ENCODE data around the gene STAG1.
"Not testable (repeated sequence)": the region's sequence is repeated elsewhere in the genome, so short reads cannot be mapped to it uniquely, and the experiment has no call there.

Gene STAG1

DNA sequence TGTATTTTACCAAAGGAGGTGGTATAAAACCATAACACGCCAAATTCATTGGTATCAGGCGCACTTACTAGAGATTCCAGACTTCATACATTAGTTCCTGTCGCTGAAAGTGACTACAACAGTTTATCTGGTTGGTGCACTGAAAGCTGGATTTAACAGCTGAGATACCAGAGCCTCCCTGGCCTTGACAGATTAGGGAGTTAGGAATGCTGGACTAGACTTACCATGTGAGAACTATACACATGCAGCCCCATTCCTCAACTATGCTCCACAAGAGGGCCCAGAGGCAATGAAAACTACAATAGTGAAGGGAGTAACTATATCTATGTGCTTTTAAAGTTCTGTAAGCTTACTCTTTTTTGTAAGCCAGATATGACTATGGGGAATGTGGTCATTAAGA is 174.4 kb downstream of the STAG1 start:
- DNase-seq: no peak

DNA sequence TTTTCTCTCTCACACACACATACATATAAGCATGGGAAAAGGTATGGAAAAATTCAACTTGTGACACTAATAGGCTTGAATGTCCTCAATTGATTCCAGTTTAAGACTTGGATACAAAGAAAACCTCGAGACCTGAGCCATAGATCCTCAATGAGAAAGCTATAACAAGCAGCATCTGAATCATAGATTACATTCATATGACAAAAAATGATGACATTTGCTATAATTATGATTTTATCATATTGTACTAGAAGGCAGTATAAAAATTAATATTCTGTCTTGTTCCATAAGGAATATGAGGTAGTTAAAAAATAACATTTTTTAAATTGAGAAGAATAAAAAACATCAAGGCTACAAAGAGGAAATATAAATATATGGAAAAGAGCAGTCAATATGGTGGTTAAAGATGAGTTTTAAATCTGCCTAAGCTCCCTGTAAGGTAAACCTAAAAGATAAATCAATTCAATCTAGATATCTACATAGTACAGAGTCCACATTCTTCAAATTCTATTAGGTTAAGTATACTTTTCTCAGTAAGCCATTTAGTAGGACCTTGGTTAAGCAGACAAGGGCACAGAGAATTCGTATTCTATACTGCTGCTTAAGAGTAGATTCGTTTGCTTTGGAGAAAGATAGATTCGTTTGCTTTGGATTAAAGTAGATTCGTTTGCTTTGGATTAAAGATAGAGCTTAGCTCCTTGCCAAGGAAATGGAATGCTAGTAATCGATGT is 175.7 kb downstream of the STAG1 start:
- no peak for DNase-seq

DNA sequence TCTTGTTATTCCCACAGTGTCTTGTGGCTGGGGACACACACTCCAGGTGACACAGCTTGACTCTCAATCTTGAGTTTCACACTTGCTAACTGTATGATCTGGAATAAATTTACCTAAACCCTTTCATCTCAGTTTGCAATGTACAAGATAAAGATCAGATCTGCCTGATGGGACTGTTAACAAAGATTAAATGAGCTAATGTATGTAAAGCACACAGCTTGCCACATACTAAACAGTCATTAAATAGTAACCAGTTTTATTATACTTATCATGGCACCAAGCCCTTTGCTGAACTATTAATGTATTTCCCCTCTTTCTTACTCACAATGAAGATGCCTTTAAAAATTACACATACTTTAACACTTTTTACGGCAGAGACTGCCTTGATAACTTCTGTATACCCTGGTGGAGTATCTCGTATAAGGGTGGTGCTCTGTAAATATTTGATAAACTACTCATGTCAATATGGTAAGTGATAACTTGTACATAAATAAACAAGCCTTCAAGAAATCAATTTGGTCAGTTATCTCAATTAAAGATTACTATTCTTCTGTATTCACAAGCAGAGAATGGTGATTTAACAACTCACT is 184.5 kb downstream of the STAG1 start:
- no peak for DNase-seq

DNA sequence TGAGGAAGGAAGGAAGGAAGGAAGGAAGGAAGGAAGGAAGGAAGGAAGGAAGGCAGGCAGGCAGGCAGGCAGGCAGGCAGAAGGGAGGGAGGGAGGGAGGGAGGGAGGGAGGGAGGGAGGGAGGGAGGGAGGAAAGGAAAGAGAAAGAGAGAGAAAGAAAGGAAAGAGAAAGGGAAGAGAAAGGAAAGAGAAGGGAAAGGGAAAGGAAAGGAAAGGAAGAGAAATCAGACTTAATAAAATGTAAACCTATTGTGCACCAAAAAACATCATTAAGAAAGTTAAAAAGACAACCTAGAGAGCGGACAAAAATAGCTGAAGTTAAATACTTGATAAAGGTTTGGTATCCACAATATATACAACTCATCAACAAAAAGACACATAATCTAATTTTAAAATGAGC is 187.2 kb downstream of the STAG1 start:
- DNase-seq: not testable (repeated sequence)

DNA sequence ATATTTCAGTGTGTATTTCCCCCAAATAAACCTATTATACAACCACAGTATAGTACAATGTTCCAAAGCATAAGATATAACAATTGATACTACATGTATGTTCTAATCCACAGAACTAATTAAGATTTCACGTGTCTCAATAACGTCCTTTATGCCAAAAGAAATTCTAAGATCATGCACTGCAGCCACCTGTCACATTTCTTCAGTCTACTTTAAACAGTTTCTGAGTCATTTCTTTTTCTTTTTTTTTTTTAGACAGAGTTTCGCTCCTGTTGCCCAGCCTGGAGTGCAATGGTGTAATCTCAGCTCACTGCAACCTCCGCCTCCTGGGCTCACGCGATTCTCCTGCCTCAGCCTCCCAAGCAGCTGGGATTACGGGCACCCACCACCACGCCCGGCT is 190.2 kb downstream of the STAG1 start:
- no peak for DNase-seq

DNA sequence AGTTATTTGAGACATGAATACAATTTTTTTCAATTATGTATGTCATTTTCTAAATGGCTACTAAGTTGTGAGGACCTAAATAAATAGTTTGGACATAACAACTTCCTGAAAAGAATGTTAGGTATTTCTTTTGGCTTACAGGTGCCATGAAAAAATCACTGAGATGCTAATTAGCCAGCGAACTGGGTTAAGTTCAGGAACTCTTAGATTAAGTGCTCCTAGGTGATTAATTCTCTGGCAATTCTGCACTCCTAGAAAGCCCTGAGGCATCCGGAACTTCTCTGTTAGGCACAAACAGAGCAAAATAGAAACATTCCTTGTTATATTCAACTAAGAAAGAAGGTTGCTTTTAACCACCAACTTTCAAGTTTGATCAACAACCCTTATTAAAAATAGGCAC is 192.3 kb downstream of the STAG1 start:
- DNase-seq: no peak

DNA sequence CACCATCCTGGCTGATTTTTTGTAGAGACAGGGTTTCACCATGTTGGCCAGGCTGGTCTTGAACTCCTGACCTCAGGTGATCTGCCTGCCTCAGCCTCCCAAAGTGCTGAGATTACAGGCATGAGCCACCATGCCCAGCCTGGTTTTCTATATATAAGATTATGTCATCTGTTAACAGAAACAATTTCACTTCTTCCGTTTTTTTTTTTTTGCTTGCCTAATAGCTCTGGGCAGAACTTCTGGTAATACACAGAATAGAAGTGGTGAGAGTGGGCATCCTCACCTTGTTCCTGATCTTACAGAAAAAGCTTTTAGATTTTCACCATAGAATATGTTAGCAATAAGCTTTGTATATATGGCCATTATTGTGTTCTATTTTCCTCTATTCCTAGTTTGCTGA is 202.7 kb downstream of the STAG1 start:
- not testable (repeated sequence) for DNase-seq

DNA sequence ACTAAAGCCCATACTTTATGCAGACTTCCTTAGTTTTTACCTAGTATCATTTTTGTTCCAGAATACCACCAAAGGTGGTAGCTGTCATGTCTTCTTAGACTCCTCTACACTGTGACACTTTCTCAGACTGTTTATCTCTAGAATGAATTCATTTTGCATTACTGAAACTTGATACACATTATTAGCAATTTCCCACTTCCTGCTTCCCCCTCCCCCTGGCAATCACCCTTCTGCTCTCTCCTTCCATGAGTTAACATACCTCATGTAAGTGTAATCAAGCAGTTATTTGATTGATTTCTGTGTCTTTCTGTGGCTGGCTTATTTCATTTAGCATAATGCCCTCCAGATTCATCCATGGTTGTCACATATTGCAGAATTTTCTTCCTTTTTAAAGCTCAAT is 204.9 kb downstream of the STAG1 start:
- peak; percentile 65 for DNase-seq

DNA sequence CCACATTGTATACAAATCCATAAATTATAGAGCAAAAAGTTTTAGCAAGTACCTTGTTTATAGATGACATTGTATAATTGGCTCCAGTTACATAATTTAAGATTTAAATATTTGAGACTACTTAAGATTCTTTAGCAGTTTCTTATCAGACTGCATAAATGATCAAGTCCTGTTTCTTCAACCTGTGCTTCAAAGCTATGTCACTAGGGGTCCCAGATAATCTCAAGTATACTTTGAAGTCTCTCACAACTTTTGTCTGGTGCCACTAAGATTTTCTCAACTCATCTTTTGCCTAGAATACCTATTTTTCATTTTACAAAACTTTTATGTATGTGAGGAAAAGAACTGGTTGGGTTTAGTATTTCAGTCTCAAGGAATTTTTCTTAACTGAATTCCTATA is 205.5 kb downstream of the STAG1 start:
- peak; percentile 47 for DNase-seq

DNA sequence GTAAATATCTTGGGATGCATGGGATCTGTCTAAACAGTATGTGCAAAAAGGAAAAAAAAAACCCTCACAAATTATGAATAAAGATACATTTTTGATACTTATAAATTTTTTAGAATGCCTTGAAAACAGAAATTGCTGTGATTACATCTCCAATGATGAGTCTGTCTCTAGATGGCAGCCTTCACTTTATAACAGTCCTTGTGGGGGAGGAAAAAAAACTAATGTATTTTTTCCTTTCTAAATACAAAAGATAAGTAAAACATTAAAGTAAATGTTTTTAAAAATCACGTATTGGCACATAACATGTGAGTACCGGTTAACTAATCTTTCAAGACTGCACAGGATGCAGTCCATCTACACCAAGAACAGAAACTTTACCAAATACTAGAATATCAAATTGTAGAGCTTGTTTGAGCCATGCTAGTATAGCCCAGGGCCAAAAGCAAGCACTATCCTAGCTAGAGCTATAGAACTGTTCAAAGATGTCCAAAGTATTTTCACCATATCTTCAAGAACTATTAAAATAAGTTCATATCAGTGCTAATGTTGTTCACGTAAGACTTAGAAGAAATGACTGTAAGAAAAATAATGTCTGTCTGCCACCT is 206.4 kb downstream of the STAG1 start:
- peak; percentile 39 for DNase-seq

DNA sequence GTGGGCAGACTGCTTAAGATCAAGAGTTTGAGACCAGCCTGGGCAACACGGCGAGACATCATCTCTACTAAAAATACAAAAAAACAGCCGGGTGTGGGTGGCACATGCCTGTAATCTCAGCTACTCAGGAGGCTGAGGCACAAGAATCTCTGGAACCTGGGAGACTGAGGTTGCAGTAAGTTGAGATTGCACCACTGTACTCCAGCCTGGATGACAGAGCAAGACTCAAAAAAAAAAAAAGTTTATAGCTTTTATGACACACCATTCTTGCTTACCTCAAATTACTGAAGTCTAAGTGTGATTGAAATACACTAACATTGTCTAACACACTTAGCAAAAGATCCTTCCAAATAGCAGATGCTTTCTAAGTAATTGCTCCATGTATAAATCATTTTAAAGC is 207.6 kb downstream of the STAG1 start:
- DNase-seq: peak; percentile 26

DNA sequence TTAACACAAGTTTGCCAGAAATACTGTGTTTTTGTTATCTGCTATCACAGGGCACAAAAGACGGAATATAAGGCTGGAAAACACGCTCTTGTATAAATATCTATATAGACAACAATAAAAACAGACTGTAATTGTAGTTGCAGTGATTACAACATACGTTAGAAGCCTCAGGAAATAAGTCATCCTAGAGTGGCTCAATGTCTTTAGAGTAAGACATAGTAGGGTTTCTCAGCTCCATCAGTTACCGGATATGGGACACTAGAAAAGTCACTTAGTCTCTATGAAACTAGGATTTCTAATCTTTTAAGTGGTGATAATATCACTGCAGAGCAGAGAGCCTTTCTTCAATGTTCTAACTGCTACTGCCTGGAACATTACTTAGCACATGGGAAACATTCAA is 208.8 kb downstream of the STAG1 start:
- DNase-seq: peak; percentile 79

DNA sequence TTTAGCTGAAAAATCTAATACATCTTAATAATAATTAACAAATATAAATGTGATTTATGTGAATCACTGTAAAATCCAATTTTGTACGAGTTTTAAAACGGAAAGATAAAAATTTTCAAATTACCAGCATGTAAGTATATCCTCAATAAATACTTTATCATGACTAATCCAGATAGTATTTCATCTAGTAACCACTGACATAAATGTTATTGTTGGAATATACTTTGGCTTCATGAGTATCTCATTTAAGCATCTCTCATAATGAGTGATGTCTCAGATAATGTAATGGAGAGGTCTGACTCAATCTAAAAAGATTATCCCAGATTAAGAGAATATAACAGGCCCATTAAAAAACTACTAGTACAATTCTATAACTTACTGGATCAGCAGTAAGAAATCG is 216.3 kb downstream of the STAG1 start:
- peak; percentile 82 for DNase-seq

DNA sequence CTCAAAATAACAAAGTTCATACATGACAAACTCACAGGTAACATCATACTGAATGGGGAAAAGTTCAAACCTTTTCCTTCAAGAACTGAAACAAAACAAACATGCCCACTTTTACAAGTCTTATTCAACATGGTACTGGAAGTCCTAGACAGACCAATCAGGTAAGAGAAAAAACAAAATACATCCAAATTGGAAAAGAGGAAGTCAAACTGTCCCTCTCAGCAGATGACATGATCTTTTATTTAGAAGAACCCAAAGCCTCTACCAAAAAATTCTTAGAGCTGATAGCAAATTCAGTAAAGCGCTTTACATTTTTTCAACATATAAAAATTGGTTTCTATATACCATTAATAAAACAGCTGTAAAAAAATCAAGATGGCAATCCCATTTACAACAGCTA is 219.4 kb downstream of the STAG1 start:
- no peak for DNase-seq

DNA sequence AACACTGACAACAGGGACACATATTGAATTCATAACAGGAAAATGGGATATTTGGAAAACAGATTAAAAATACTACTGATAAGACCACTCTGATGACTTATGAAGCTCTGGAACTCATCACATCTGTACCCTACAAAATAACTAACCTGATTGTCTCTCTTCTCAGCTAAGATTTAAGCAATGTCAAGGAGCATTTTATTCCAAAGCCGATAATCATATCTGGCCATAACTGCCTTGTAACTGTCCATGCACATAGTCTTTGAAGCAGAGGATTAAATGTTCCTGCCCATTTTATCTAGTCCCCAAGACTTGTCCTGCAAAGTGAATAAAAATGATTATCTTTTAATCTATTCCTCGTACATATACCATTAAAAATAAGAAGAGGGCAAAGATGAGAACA is 234.1 kb downstream of the STAG1 start:
- DNase-seq: no peak

DNA sequence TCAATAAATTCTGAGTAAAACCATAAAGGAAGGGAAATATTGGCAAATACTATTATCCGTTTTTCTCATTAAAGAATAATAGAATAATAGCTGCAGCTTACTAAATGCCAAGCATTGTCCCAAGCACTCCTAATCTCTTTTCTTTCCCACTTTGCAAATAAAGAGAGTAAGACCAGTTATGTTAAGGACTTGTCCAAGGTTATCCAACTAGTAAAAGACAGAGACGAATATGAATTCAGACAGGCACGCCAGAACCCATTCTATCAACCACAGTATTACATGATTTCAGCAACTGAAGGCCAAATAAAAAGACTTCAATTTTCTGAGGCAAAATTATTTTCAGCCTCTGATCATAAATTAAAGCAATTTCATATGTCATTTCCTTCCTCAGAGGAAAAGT is 235.5 kb downstream of the STAG1 start:
- no peak for DNase-seq

DNA sequence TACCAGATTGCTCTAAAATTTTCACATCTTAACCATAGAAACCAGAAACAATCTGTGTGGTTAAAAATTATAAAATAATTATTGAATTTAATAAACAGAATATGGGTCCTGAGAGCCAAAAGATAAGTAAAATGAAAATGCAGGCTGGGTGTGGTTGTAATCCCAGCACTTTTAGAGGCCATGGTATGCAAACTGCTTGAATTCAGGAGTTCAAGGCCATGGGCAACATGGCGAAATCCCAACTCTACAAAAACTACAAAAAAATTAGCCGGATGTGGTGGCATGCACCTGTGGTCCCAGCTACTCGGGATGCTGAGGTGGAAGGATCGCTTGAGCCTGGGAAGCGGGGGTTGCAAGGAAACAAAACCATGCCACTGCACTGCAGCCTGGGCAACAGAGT is 236.1 kb downstream of the STAG1 start:
- DNase-seq: no peak

DNA sequence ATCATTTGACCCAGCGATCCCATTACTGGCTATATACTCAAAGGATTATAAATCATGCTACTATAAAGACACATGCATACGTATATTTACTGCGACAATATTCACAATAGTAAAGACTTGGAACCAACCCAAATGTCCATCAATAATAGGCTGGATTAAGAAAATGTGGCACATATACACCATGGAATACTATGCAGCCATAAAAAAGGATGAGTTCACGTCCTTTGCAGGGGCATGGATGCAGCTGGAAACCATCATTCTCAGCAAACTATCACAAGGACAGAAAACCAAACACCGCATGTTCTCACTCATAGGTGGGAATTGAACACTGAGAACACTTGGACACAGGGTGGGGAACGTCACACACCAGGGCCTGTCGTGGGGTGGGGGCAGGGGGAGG is 237.6 kb downstream of the STAG1 start:
- not testable (repeated sequence) for DNase-seq

DNA sequence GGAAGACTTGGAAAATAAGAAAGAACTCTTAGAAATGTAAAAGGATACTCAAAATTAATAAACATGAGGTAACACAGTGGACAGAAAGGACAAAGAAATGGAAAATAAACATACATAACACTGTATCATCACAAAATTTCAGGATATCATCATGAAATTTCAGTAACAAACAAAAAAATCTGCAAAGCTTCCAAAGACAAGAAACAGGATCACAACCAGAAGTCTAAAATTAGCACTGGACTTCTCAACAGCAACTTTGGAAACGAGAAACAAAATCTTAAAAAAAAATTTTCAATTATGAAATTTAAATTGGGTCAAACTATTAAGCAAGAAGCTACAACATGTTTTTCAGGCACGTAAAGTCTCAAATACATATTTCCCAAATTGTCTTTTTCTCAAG is 238.8 kb downstream of the STAG1 start:
- no peak for DNase-seq

DNA sequence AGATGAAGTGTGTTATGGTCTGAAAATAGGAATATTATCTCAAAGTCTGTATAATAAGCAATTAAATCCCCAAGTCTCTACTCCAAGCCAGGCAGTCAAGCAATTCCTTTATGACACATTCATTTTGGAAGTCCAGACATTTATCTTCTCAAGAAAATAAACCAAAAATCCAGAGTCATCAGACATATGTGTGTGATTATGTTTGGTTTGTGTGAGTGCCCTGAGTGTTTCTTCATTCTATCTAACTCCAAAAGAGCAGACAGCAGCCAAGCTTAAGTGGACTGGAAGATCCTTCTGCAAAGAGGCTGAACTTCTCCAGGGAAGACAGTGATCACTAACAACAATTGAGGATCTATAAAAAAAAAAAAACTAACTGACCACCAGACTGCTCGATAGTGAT is 239.8 kb downstream of the STAG1 start:
- DNase-seq: no peak

DNA sequence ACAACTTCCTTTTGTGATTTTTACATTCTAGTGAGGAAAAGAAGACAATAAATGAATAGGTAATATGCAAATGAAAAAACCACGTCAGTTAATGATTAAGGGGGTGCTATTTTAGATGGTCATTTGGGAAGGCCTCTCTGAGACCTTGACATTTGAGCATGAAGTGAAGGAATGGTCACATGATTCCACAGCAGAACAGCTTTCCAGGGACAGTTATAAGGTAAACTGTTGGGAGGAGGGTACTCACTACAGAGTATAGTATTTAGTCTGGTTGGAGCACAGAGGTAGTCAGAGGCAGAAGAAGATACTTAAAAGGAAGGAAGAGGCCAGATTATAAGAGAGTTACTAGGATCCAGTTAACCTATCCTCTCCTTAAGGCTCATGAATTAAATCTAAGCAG is 246.5 kb downstream of the STAG1 start:
- DNase-seq: no peak

DNA sequence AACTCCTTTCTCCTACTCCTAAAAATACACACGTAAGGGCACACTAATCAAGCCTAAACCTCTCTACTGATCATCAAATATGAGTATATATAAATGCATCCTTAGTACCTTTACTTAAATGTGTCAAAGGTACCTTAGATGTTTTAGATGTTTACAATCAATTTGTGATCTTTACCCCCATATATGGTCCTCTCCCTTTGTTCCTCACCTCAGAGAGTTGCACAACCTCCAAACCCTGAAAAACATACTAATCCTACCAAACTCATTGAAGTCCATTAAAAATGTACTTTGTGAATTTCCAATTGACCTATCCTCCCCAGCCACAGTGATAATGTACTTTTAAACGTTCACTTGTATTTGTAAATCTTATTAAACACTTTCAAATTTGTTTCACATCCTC is 249.1 kb downstream of the STAG1 start:
- no peak for DNase-seq

DNA sequence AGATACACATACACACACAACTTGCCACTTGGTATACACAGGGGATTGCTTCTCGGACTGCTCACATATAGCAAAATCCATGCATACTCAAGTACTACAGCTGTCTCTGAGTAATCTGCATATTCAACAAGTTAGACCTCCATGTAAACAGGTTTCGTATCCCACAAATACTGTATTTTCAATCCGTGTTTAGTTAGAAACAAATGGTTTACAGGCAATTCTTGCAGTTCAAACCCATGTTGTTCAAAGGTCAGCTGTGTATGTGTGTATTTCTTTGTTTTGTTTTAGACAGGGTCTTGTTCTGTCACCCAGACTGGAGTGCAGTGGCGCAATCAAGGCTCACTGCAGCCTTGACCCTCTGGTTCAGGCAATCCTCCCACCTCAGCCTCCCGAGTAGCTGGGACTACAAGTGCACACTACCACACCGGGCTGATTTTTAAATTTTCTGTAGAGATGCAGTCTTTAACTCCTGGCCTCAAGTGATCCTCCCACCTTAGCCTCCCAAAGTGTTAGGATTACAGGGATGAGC is 253.2 kb downstream of the STAG1 start:
- DNase-seq: no peak

DNA sequence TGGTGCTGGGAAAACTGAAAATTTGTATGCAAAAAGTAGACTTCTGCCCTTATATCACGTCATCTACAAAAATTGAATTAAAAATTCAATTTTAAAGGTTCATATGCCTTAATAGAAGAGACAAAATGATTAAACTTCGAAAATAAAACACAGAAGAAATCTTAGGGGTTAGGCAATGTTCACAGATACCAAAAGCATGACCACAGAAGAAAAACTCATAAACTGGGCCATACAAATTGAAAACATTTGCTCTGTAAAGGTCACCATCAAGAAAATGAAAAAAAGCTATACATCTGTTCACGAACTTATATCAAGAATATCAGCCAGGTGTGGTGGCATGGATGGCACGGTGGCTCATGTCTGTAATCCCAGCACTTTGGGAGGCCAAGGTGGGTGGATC is 257.0 kb downstream of the STAG1 start:
- no peak for DNase-seq
